H1 (cell line): ENCODE measurements around the gene NPIPB8. TPM values are rescaled to one million over a fixed set of nuclear protein-coding genes. Genes with fewer than 3 reads are reported as not detected.
"Not testable (repeated sequence)": the region's sequence is repeated elsewhere in the genome, so short reads cannot be mapped to it uniquely, and the experiment has no call there.

ENCODE experiments used
- CTCF ChIA-PET: fragments of 300-600 bp; sonication (Branson Sonifier 250); formaldehyde crosslinking; loops from one replicate; lab custom pipeline; 2021; ENCODE audit not compliant: partially characterized antibody; lab: Charles Lee
- POLR2A ChIA-PET: fragments of 300-600 bp; sonication (Branson Sonifier 250); formaldehyde crosslinking; loops from one replicate; lab custom pipeline; 2021; ENCODE audit warnings: inconsistent platforms; ENCODE audit not compliant: partially characterized antibody; lab: Charles Lee
- DNase-seq, 2 experiments: peaks; one replicate each; pipeline versions ENCODE4 v3.0.0 to v3.0.0-alpha.2; 2010 to 2022; ENCODE audit warnings: low spot score in 2 of 2, low read depth in 1 of 2, mixed read lengths in 1 of 2
- FAIRE-seq: peaks from 2 replicates; lab custom pipeline; 2011; peaks lifted over from hg19 to GRCh38; lab: Jason Lieb, UNC
- H2AFZ ChIP-seq: 2 replicates; pipeline ENCODE4 v1.8.1; 2012; ENCODE audit warnings: low read length, inconsistent platforms
- H2AK5ac ChIP-seq: 2 replicates; pipeline ENCODE4 v1.6.1; 2013; ENCODE audit warnings: low read depth, low read length
- H2BK120ac ChIP-seq: replicated peaks from 2 replicates; pipeline ENCODE3; 2013; ENCODE audit warnings: low read depth, low read length, inconsistent platforms
- H2BK12ac ChIP-seq: 2 replicates; pipeline ENCODE4 v1.6.1; 2013; ENCODE audit warnings: low read depth, low read length
- H2BK15ac ChIP-seq: 2 replicates; pipeline ENCODE4 v1.6.1; 2013; ENCODE audit warnings: low read length
- H2BK20ac ChIP-seq: 2 replicates; pipeline ENCODE4 v1.6.1; 2013; ENCODE audit warnings: low read length
- H2BK5ac ChIP-seq: 2 replicates; pipeline ENCODE4 v1.6.1; 2013; ENCODE audit warnings: low read depth, low read length
- H3K14ac ChIP-seq: 2 replicates; pipeline ENCODE4 v1.6.1; 2013; ENCODE audit warnings: inconsistent platforms; ENCODE audit not compliant: insufficient read length
- H3K18ac ChIP-seq: 2 replicates; pipeline ENCODE4 v1.6.1; 2013; ENCODE audit warnings: low read length; ENCODE audit errors: extremely low read depth
- H3K23ac ChIP-seq: 2 replicates; pipeline ENCODE4 v1.6.1; 2013; ENCODE audit warnings: inconsistent platforms; ENCODE audit not compliant: insufficient read length
- H3K23me2 ChIP-seq: 2 replicates; pipeline ENCODE4 v1.6.1; 2013; ENCODE audit warnings: low read depth, low read length
- H3K27ac ChIP-seq: 2 replicates; pipeline ENCODE4 v1.6.1; 2011; ENCODE audit warnings: low read depth, low read length, inconsistent platforms
- H3K27me3 ChIP-seq, 4 experiments: replicated peaks in 1 of 4; 1 replicate in 1 of 4; 2 replicates in 3 of 4; pipeline versions ENCODE4 v1.6.1 to v1.8.1; 2011 to 2013; ENCODE audit warnings: low read length in 3 of 4, mild to moderate bottlenecking in 3 of 4, inconsistent platforms in 2 of 4, mixed read lengths in 2 of 4, moderate library complexity in 1 of 4; ENCODE audit not compliant: control insufficient read depth in 3 of 4, insufficient read depth in 3 of 4; ENCODE audit errors: extremely low read depth in 1 of 4
- H3K36me3 ChIP-seq, 4 experiments: 2 replicates each; pipeline versions ENCODE4 v1.6.1 to v1.8.1; 2011 to 2013; ENCODE audit warnings: mild to moderate bottlenecking in 4 of 4, low read length in 3 of 4, moderate library complexity in 2 of 4, control low read depth in 1 of 4, inconsistent platforms in 1 of 4; ENCODE audit not compliant: insufficient read depth in 4 of 4, control insufficient read depth in 2 of 4
- H3K4ac ChIP-seq: replicated peaks from 2 replicates; pipeline ENCODE3; 2013; ENCODE audit warnings: low read length, low read depth, mixed read lengths, inconsistent platforms; ENCODE audit not compliant: insufficient read length
- H3K4me1 ChIP-seq, 4 experiments: replicated peaks in 1 of 4; 1 replicate in 1 of 4; 2 replicates in 3 of 4; pipeline versions ENCODE4 v1.6.1 to v1.8.1; 2011 to 2013; ENCODE audit warnings: low read length in 3 of 4, inconsistent platforms in 2 of 4, mixed read lengths in 1 of 4; ENCODE audit not compliant: insufficient read depth in 4 of 4, control insufficient read depth in 3 of 4
- H3K4me2 ChIP-seq, 2 experiments: 2 replicates each; pipeline versions ENCODE4 v1.6.1 to v1.8.1; 2011 to 2013; ENCODE audit warnings: low read depth in 2 of 2, low read length in 2 of 2, control low read depth in 1 of 2, inconsistent platforms in 1 of 2, mild to moderate bottlenecking in 1 of 2; ENCODE audit not compliant: insufficient read depth in 1 of 2
- H3K4me3 ChIP-seq, 4 experiments: fragments of 200-600, 300-600 bp in 1 of 4; sonication (generic), shearing (Covaris generic), sonication (Bioruptor Twin) in 1 of 4; 2 replicates each; pipeline versions ENCODE4 v1.5.1 to v1.8.1; 2011 to 2016; ENCODE audit warnings: low read length in 4 of 4, low read depth in 3 of 4, control low read depth in 2 of 4, inconsistent platforms in 2 of 4, mild to moderate bottlenecking in 2 of 4, mixed read lengths in 1 of 4, moderate library complexity in 1 of 4; ENCODE audit not compliant: insufficient read depth in 2 of 4; ENCODE audit errors: extremely low read depth in 1 of 4
- H3K56ac ChIP-seq: replicated peaks from 2 replicates; pipeline ENCODE3; 2013; ENCODE audit warnings: low read depth, mild to moderate bottlenecking, mixed read lengths, low read length, inconsistent platforms; ENCODE audit not compliant: insufficient read length
- H3K79me1 ChIP-seq: 2 replicates; pipeline ENCODE4 v1.6.1; 2013; ENCODE audit warnings: low read depth, low read length, control low read depth
- H3K79me2 ChIP-seq, 2 experiments: 2 replicates each; pipeline versions ENCODE4 v1.6.1 to v1.8.1; 2012 to 2013; ENCODE audit warnings: low read length in 2 of 2, mild to moderate bottlenecking in 2 of 2, inconsistent platforms in 1 of 2; ENCODE audit not compliant: insufficient read depth in 2 of 2, control insufficient read depth in 1 of 2
- H3K9ac ChIP-seq, 4 experiments: replicated peaks in 1 of 4; 1 replicate in 1 of 4; 2 replicates in 3 of 4; pipeline versions ENCODE4 v1.6.1 to v1.8.1; 2011 to 2013; ENCODE audit warnings: low read depth in 3 of 4, low read length in 3 of 4, control low read depth in 2 of 4, mild to moderate bottlenecking in 2 of 4, moderate library complexity in 2 of 4, inconsistent platforms in 1 of 4; ENCODE audit errors: extremely low read depth in 1 of 4
- H3K9me3 ChIP-seq, 2 experiments: 2 replicates each; pipeline versions ENCODE4 v1.6.1 to v1.8.1; 2012 to 2013; ENCODE audit warnings: mild to moderate bottlenecking in 2 of 2, moderate library complexity in 2 of 2, control low read depth in 1 of 2, inconsistent platforms in 1 of 2, low read depth in 1 of 2, low read length in 1 of 2, mixed read lengths in 1 of 2; ENCODE audit not compliant: insufficient read depth in 2 of 2
- H4K20me1 ChIP-seq, 2 experiments: replicated peaks in 1 of 2; 2 replicates each; pipeline versions ENCODE3 to v1.8.1; 2011 to 2013; ENCODE audit warnings: inconsistent platforms in 2 of 2, low read length in 2 of 2, mild to moderate bottlenecking in 1 of 2; ENCODE audit not compliant: insufficient read depth in 2 of 2, control insufficient read depth in 1 of 2
- H4K5ac ChIP-seq: 2 replicates; pipeline ENCODE4 v1.6.1; 2013; ENCODE audit warnings: low read length, low read depth, mixed read lengths, inconsistent platforms; ENCODE audit not compliant: insufficient read length
- H4K8ac ChIP-seq: 2 replicates; pipeline ENCODE4 v1.8.0; 2013; ENCODE audit warnings: mild to moderate bottlenecking, moderate library complexity, low read length, inconsistent platforms; ENCODE audit not compliant: insufficient read depth; ENCODE audit errors: extremely low read depth
- H4K91ac ChIP-seq: replicated peaks from 2 replicates; pipeline ENCODE3; 2013; ENCODE audit warnings: low read length, mixed read lengths, inconsistent platforms; ENCODE audit not compliant: insufficient read length
- WGBS, 2 experiments: shearing (Covaris generic) in 1 of 2; methylation state at CpG; one replicate each; pipeline versions ENCODE4 v1.1.6 to v1.1.7; 2013 to 2015; ENCODE audit warnings: low lambda C conversion rate in 2 of 2, mixed read lengths in 2 of 2, inconsistent platforms in 1 of 2, low coverage in 1 of 2, missing lambda C conversion rate in 1 of 2; ENCODE audit not compliant: insufficient replicate concordance in 2 of 2, insufficient coverage in 1 of 2, insufficient read length in 1 of 2; ENCODE audit errors: extremely low coverage in 1 of 2, missing lambda C conversion rate in 1 of 2; 5-methylcytosine and 5-hydroxymethylcytosine counted together
- polyA plus RNA-seq, 7 experiments: library from polyadenylated mRNA; depleted of rRNA in 3 of 7; stranded (reverse) in 5 of 7; unstranded in 2 of 7; fragments of >200 nt in 5 of 7; fragments of 200-250 nt in 2 of 7; gene quantifications; 1 replicate in 5 of 7; 2 replicates in 1 of 7; 4 replicates in 1 of 7; pipeline versions ENCODE4 v1.2.1 to v1.2.3, GENCODE V29; 2011 to 2013; ENCODE audit warnings: missing spikeins in 2 of 7, mixed read lengths in 2 of 7
- total RNA-seq: library from RNA; stranded (reverse); fragmentation: NEBNext Ultra II Directional; extraction: Animal tissue kit (Norgen Biotek cat#: 25700); gene quantifications from 2 replicates; pipeline ENCODE4 v1.2.1, GENCODE V29; 2021

NPIPB8 gene
- total and polyA plus RNA-seq, 2 of the 8 experiments (the other 6 are each of a cell fraction or from before 2014, with no cell fraction given), result 0.05 TPM; not detected in 1

GRCh38 chr16:28638359-28638758 is 494 bp downstream of the NPIPB8 start:
- CTCF ChIA-PET, H3K79me1 ChIP-seq, H3K4me2 ChIP-seq, H3K4me3 ChIP-seq, H2AK5ac ChIP-seq, H2BK5ac ChIP-seq, H3K4ac ChIP-seq, DNase-seq, H3K18ac ChIP-seq, H4K5ac ChIP-seq, H3K9me3 ChIP-seq, H3K9ac ChIP-seq, H3K56ac ChIP-seq, H3K14ac ChIP-seq, H2BK15ac ChIP-seq, FAIRE-seq, H3K79me2 ChIP-seq, H3K23ac ChIP-seq, H3K27ac ChIP-seq, H3K23me2 ChIP-seq, H2BK120ac ChIP-seq, H4K8ac ChIP-seq, H3K36me3 ChIP-seq, H3K4me1 ChIP-seq, H3K27me3 ChIP-seq, H2BK12ac ChIP-seq, H2AFZ ChIP-seq, H4K91ac ChIP-seq, H4K20me1 ChIP-seq, H2BK20ac ChIP-seq, POLR2A ChIA-PET: not testable (repeated sequence)
- 90% methylated on average over 2 of the region's 5 CpGs; no CpG with 5 or more reads in 1 of the 2 experiments for WGBS, 2 experiments

- FAIRE-seq, H2AK5ac ChIP-seq, H3K4me2 ChIP-seq, CTCF ChIA-PET, H4K5ac ChIP-seq, H2BK5ac ChIP-seq, H3K27ac ChIP-seq, H3K4ac ChIP-seq, H4K91ac ChIP-seq, H3K23me2 ChIP-seq, H3K4me1 ChIP-seq, H3K79me1 ChIP-seq, H3K9ac ChIP-seq, H3K23ac ChIP-seq, H2BK15ac ChIP-seq, H2BK12ac ChIP-seq, H3K4me3 ChIP-seq, H4K8ac ChIP-seq, POLR2A ChIA-PET, H2BK120ac ChIP-seq, DNase-seq, H3K18ac ChIP-seq, H3K36me3 ChIP-seq, H4K20me1 ChIP-seq, H3K79me2 ChIP-seq, H2AFZ ChIP-seq, H3K56ac ChIP-seq, H3K27me3 ChIP-seq, H3K9me3 ChIP-seq, H3K14ac ChIP-seq, H2BK20ac ChIP-seq: not testable (repeated sequence)
- WGBS, 2 experiments, result 95% methylated on average over 2 of the region's 2 CpGs; no CpG with 5 or more reads in 1 of the 2 experiments
Observed at GRCh38 chr16:28639959-28640358, 2.1 kb downstream of the NPIPB8 start.
